DMS53 treated with DMSO at 0.1 percent for 48 hours (cell line): ENCODE measurements around the gene USP24.

Experiments used
- DNase-seq: peaks from one replicate; lab custom pipeline; 2025; ENCODE audit not compliant: unreplicated experiment; lab: John Stamatoyannopoulos, UW

Gene USP24

DNA sequence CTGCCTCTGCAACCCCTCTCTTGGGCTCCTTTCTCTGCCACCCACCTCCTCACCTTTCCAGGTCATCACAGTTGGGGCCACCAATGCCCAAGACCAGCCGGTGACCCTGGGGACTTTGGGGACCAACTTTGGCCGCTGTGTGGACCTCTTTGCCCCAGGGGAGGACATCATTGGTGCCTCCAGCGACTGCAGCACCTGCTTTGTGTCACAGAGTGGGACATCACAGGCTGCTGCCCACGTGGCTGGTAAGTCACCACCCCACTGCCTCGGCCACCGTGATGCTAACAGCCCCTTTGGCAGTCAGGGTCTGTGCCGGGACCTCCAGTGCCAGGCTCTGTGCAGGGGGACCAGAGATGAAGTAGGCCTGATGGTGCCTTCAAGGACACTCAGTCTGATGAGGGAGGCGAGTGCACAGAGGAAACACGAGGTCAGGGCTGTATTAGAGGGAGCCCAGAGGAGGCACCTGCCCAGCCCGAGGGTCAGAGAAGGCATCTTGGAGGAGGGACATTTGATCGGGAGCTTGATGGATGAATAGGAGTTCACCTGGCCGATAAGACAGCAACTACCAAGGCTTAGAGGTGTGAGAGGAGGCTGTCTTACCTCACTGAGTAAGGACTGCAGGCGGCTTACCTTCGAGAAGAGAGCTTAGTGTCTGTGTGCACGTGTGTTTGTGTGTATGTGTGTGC lies 157.8 kb downstream of the USP24 start:
- no peak for DNase-seq

GRCh38 chr1:55056632-55056992 lies 158.6 kb downstream of the USP24 start:
- DNase-seq: no peak

DNA sequence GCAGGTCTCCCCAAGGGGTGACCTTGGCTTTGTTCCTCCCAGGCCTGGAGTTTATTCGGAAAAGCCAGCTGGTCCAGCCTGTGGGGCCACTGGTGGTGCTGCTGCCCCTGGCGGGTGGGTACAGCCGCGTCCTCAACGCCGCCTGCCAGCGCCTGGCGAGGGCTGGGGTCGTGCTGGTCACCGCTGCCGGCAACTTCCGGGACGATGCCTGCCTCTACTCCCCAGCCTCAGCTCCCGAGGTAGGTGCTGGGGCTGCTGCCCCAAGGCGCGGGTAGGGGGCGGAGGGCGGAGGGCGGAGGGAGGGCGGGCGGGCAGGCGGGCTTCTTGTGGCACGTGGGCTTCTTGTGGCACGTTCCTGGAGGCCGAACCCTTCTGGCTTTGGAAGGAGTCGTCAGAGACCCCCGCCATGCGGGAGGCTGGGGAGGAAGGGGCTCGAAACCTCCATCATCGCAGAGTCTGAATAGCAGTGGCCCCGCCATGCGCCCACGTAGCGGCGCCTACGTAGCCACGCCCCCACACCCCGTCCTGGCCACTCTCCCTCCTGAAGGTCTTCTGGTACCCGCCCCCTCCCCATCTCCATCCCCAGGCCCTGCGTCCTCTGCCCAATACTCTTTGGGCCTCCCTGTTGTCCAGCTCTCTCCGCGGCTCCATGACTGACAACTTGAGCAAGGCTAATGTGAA lies 159.1 kb downstream of the USP24 start:
- DNase-seq: no peak

GRCh38 chr1:55055084-55055882 lies 159.9 kb downstream of the USP24 start:
- DNase-seq: no peak

DNA sequence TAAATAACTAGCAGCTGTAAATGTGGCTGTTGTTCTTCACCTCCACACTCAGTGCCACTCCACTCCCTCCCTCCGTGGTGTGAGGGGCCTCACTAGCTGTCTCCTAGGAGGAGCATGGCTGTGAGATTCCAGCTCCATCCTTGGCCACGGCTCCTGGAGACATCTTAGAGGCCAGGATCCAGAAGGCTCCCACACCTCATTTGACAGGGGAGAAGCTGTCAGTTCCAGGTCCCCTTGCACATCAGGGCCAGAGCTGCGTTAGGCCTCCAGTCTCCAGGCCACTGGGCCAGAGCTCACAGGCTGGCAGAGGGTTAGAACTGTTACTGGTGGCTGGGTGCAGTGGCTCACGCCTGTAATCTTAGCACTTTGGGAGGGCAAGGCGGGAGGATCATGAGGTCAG lies 160.8 kb downstream of the USP24 start:
- no peak for DNase-seq

DNA sequence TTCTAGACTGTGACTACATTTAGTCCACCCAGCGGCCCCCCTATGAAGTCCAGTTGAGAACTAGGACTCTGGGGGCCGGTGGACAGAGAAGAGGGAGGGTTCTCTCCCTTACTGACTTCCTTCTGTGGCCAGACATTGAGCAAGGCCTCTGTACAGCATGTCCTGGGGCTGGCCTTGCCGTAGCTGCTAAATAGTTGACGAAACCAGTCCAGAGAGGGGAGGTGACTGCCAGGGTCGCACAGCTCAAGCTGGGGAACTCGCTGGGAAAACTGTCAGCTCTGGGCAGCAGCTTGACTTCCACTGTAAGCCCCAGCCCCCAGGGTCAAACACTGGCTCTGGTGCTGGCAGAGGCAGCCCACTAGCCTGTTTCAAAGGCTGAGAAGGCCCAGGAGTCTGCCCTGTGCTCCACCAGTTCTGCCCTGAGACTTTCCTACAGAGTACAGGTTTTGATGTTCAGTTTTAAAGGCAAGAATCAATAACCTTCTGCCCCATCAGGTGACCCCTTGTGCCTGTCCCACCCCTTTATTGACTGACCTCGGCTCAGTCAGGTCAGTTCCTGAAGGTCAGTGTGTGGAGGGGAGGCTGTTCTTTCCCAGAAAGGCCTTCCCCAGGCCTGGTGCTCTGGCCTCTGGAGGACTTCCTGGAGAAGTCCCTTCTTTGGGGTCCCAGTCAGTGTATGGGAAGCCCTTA lies 161.8 kb downstream of the USP24 start:
- DNase-seq: no peak

- no peak for DNase-seq
Observed at GRCh38 chr1:55052221-55053142, 162.7 kb downstream of the USP24 start.

DNA sequence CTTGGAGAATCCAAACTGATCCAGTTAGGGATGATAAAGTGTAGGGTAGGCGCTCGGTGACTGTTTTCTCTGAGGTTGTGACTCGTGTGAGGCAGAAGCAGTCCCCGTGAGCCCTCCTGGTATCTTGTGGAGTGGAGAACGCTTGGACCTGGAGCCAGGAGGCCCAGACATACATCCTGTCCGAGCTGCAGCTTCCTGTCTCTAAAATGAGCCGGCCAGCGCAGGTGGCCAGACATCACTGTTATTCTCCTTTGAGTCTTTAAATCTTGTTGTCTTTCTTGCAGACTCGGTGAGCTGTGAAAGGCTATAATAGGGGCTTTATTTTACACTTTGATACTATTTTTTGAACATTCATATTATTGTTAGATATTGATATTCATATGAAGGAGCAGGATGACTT lies 163.5 kb downstream of the USP24 start:
- DNase-seq: no peak

DNA sequence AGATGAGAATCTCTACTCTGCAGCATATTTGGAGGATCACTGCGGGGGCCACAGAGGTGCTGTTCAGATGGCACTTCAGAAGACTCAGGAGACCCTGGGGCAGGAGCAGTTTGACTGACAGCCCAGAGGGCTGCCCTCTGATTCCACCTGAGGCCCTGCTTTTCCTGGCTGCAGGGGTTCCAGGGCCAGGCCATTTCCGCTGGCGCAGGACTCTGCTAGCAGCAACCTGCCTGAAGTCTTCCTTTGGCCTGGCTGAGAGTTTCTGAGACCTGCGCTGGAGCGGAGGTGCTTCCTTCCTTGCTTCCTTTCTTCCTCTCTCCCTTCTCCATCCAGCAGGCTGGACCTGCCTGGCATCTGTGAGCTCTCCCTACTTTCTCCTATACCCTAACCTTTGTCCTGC lies 164.0 kb downstream of the USP24 start:
- DNase-seq: no peak

DNA sequence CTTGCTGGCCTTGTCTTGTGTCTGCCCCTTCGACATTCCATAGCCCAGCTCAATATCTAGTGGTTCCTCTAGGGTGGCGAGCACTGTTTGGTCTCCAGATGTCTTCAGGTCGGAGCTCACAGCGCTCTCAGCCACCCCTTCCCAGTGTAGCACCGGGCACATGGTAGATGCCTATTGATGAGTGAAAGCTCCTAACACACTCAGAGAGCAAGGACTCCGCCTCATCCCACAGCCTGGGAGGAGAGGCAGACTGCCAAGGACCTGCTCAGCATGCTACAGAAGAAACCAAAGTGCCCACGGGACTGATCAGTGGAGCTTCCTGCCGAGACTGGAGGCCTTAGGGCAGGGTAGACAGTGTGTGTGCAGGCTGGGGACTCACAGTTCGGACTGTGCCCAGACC lies 164.9 kb downstream of the USP24 start:
- no peak for DNase-seq

GRCh38 chr1:55049914-55050278 lies 165.3 kb downstream of the USP24 start:
- DNase-seq: no peak

- no peak for DNase-seq
Observed at GRCh38 chr1:55049271-55049913, 165.8 kb downstream of the USP24 start.

DNA sequence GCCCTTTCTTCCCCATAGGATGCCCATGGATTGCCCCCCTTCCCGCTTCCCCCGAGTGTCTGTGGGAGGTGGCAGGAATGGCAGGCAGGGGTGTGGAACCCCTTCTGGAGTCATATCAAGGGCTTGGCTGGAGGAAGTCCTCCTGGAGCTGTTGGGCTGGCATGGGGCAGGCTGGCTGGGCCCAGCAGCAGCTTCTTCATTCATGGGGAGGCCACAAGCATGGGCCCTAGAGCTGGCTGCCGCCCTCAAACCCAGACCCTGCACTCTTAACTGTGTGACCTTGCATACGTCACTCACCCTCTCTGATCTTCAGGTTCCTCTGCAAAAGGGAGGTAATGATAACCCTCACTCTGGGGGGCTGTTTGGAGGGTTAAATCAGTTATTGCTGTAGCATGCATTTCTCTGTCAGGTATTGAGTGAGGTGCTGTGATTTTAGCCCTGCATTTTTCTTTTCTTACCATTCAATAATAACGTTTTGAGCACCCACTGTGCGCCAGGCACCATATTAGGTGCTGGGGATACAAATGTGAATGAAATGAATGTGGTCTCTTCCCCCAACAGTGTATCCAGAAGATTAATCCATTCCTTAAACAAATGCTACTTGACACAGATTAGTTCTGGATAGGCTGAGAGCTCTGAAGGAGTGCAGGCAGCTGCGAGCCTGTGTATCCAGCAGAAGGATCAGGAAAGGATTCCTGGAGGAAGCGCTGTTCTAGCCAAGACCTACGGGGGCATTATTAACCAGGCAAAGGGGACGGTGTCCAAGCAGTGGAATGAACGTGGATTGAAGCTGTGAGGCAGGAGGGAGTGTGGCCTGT lies 166.5 kb downstream of the USP24 start:
- DNase-seq: no peak

DNA sequence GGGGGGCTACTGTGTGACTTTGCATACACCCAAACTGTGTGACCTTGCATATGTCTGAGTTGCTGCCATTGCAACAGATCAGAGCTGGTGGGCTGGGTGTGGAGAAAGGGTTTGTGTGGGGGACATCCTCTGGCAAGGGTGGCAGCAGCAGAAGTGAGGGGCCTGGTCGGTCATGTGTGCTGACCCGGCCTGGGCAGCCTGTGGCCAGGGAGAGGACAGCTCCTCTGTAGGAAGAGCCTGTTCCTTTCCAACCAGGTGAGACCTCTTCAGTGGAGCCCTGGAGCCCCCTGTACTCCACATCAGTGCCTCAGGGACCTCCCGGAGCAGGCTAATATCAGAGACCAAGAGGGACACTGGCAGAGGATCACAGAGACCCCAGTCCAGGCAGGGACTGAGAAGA lies 167.6 kb downstream of the USP24 start:
- DNase-seq: no peak

- no peak for DNase-seq
Observed at GRCh38 chr1:55046871-55047270, 168.3 kb downstream of the USP24 start.

- no peak for DNase-seq
Observed at GRCh38 chr1:55045430-55045829, 169.7 kb downstream of the USP24 start.

DNA sequence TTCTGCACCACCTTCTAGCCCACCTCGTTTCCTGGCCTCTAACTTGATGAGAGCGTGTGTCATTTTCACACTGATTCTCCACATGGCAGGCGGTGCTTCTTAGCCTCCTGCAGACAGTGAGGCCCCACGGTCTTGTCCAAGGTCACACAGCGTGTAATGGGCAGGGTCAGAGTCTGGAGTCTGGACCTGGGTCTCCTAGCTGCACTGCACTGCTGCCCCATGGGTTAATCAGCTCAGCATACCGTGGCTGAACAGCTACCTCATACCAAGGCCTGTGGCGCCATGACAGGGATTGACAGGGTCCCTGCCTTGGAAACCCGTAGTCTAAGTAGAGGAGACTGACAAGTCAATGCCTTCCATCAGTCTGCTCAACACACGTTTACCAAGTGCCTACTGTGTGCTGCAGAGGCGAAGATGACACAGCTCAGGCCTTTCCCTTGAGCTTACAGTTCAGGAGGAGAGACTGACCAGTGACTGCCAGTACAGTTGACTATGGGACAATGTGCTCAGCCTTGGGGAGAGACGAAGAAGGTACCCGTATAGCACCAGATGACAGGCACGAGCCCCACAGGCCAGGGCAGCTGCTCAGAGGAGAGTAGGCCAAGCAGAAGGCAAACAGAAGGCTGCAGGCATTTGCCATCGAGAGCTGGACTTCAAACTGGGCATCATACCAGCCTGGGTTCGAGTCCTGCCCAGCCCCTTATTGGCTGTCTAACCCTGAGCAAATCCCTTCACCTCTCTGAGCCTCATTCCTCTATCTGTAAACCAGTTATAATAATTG lies 170.4 kb downstream of the USP24 start:
- DNase-seq: no peak

GRCh38 chr1:55043726-55044125 lies 171.4 kb downstream of the USP24 start:
- DNase-seq: no peak
